SK-N-SH (cell line): Measurements from ENCODE around the gene ADAM33. TPM values are rescaled to one million over a fixed set of nuclear protein-coding genes. Genes with fewer than 3 reads are reported as not detected.

Experiments
- CTCF ChIA-PET: fragments of 300-600, 350-600 bp; formaldehyde crosslinking; extraction: SDS; loops from one replicate; lab custom pipeline; 2021; lab: Yijun Ruan, JAX
- POLR2A ChIA-PET: fragments of 350-600 bp; sonication (Branson Sonifier 250); formaldehyde crosslinking; extraction: SDS; loops from one replicate; lab custom pipeline; 2020; ENCODE audit warnings: antibody characterized with exemption, inconsistent platforms; lab: Yijun Ruan, JAX
- DNase-seq: peaks from one replicate; pipeline ENCODE4 v3.0.0; 2012
- H2AFZ ChIP-seq: fragments of 200-600 bp; sonication (generic); 2 replicates; pipeline ENCODE4 v1.8.1; 2016; ENCODE audit warnings: antibody characterized with exemption, mild to moderate bottlenecking, low read depth
- H3F3A ChIP-seq: fragments of 200-600 bp; sonication (generic); replicated peaks from 2 replicates; pipeline ENCODE3; 2016; ENCODE audit warnings: antibody characterized with exemption, mild to moderate bottlenecking; ENCODE audit not compliant: insufficient read depth
- H3K27ac ChIP-seq, 2 experiments: fragments of 200-500 bp in 1 of 2; fragments of 200-600 bp in 1 of 2; sonication (Bioruptor generic) in 1 of 2; sonication (generic), shearing (Covaris generic) in 1 of 2; 2 replicates each; pipeline versions ENCODE4 v1.5.1 to v1.6.1; 2014 to 2016; ENCODE audit warnings: low read depth in 2 of 2, inconsistent platforms in 1 of 2, low read length in 1 of 2, mild to moderate bottlenecking in 1 of 2, mixed read lengths in 1 of 2
- H3K27me3 ChIP-seq: fragments of 200-600 bp; sonication (generic), shearing (Covaris generic); 2 replicates; pipeline ENCODE4 v1.6.1; 2016; ENCODE audit warnings: mixed run types; ENCODE audit not compliant: insufficient read depth
- H3K36me3 ChIP-seq, 2 experiments: fragments of 200-500 bp in 1 of 2; fragments of 200-600 bp in 1 of 2; sonication (Bioruptor generic) in 1 of 2; sonication (generic) in 1 of 2; replicated peaks in 1 of 2; 2 replicates each; pipeline versions ENCODE3 to v1.5.1; 2014 to 2016; ENCODE audit warnings: low read length in 1 of 2, mild to moderate bottlenecking in 1 of 2; ENCODE audit not compliant: insufficient read depth in 2 of 2, control insufficient read depth in 1 of 2
- H3K4me1 ChIP-seq, 2 experiments: fragments of 200-500 bp in 1 of 2; fragments of 200-600 bp in 1 of 2; sonication (Bioruptor generic) in 1 of 2; sonication (generic), shearing (Covaris generic) in 1 of 2; 2 replicates each; pipeline versions ENCODE4 v1.5.1 to v1.6.1; 2014 to 2016; ENCODE audit warnings: low read depth in 1 of 2, low read length in 1 of 2, mixed run types in 1 of 2; ENCODE audit not compliant: insufficient read depth in 2 of 2, control insufficient read depth in 1 of 2
- H3K4me2 ChIP-seq: fragments of 200-600 bp; sonication (generic), shearing (Covaris generic); 2 replicates; pipeline ENCODE4 v1.6.1; 2017; ENCODE audit warnings: mixed run types
- H3K4me3 ChIP-seq, 2 experiments: fragments of 200-500 bp in 1 of 2; fragments of 200-600 bp in 1 of 2; sonication (Bioruptor generic) in 1 of 2; sonication (generic), shearing (Covaris generic) in 1 of 2; 2 replicates each; pipeline versions ENCODE4 v1.5.1 to v1.8.1; 2014 to 2016; ENCODE audit warnings: low read depth in 2 of 2, inconsistent platforms in 1 of 2, low read length in 1 of 2, mild to moderate bottlenecking in 1 of 2, mixed read lengths in 1 of 2, moderate library complexity in 1 of 2
- H3K79me2 ChIP-seq: fragments of 200-600 bp; sonication (generic); 2 replicates; pipeline ENCODE4 v1.8.1; 2017; ENCODE audit warnings: mild to moderate bottlenecking; ENCODE audit not compliant: insufficient read depth
- H3K9ac ChIP-seq: fragments of 200-600 bp; sonication (generic); 2 replicates; pipeline ENCODE4 v1.6.1; 2017; ENCODE audit warnings: mixed run types
- H3K9me2 ChIP-seq: fragments of 200-600 bp; sonication (generic); 2 replicates; pipeline ENCODE4 v1.6.1; 2017; ENCODE audit warnings: mixed run types
- H3K9me3 ChIP-seq: fragments of 200-600 bp; sonication (generic); 2 replicates; pipeline ENCODE4 v1.6.1; 2017; ENCODE audit warnings: mixed run types, mild to moderate bottlenecking, moderate library complexity
- H4K20me1 ChIP-seq: fragments of 200-600 bp; sonication (generic); 2 replicates; pipeline ENCODE4 v1.6.1; 2017; ENCODE audit warnings: mild to moderate bottlenecking, mixed run types; ENCODE audit not compliant: insufficient read depth
- CHD2 ChIP-seq: fragments of 150-350 bp; IDR thresholded peaks from 2 replicates; pipeline ENCODE4 v1.6.1; 2018; ENCODE audit warnings: low read length; ENCODE audit not compliant: partially characterized antibody
- EP300 ChIP-seq, 2 experiments: IDR thresholded peaks; 2 replicates each; pipeline versions ENCODE4 v1.4.0 to v1.6.1; 2012; ENCODE audit warnings: borderline replicate concordance in 1 of 2, low read depth in 1 of 2, low read length in 1 of 2
- EZH2phosphoT487 ChIP-seq: fragments of 200-600 bp; sonication (generic); IDR thresholded peaks from 2 replicates; pipeline ENCODE4 v1.6.1; 2017; ENCODE audit warnings: low read depth, mixed run types, mild to moderate bottlenecking, antibody characterized with exemption, moderate library complexity, borderline replicate concordance
- GABPA ChIP-seq: IDR thresholded peaks from 2 replicates; pipeline ENCODE4 v1.4.0; 2012; ENCODE audit warnings: low read depth, mild to moderate bottlenecking
- JUND ChIP-seq: IDR thresholded peaks from 2 replicates; pipeline ENCODE4 v1.4.0; 2012
- MEF2A ChIP-seq: IDR thresholded peaks from 2 replicates; pipeline ENCODE4 v1.4.0; 2012; ENCODE audit warnings: low read depth, borderline replicate concordance
- MXI1 ChIP-seq: IDR thresholded peaks from 2 replicates; pipeline ENCODE4 v1.6.1; 2012; ENCODE audit warnings: mild to moderate bottlenecking, low read depth, low read length, improper control_type of control experiment
- NFIC ChIP-seq: IDR thresholded peaks from 2 replicates; pipeline ENCODE4 v1.4.0; 2012; ENCODE audit warnings: borderline replicate concordance
- POLR2AphosphoS5 ChIP-seq: IDR thresholded peaks from 2 replicates; pipeline ENCODE4 v1.6.1; 2012; ENCODE audit warnings: low read depth, low read length
- RAD21 ChIP-seq: IDR thresholded peaks from 2 replicates; pipeline ENCODE4 v1.6.1; 2012; ENCODE audit warnings: mild to moderate bottlenecking, low read length
- SMC3 ChIP-seq: IDR thresholded peaks from 2 replicates; pipeline ENCODE4 v1.6.1; 2012; ENCODE audit warnings: low read depth, low read length, improper control_type of control experiment
- TAF1 ChIP-seq: IDR thresholded peaks from 2 replicates; pipeline ENCODE4 v1.6.1; 2012; ENCODE audit warnings: low read depth, mild to moderate bottlenecking, low read length, moderate library complexity, borderline replicate concordance
- TCF12 ChIP-seq: IDR thresholded peaks from 2 replicates; pipeline ENCODE4 v1.4.0; 2012
- WGBS: methylation state at CpG from one replicate; pipeline ENCODE4 v1.1.6; 2017; ENCODE audit warnings: low lambda C conversion rate; 5-methylcytosine and 5-hydroxymethylcytosine counted together
- polyA plus RNA-seq, 3 experiments: library from polyadenylated mRNA; depleted of rRNA; stranded (reverse); fragments of >200 nt; gene quantifications; 2 replicates each; pipeline ENCODE4 v1.2.3, GENCODE V29; 2012
- TF ChIP-seq, protein P1 (sequence below): fragments of 200-600 bp; sonication (generic); IDR thresholded peaks from 2 replicates; pipeline ENCODE4 v1.6.1; 2017; ENCODE audit warnings: antibody characterized with exemption, mild to moderate bottlenecking, moderate library complexity
- TF ChIP-seq, protein P2 (sequence below): IDR thresholded peaks from 2 replicates; pipeline ENCODE4 v1.6.1; 2012; ENCODE audit warnings: mild to moderate bottlenecking, low read depth, low read length, moderate library complexity
- TF ChIP-seq, protein P3 (sequence below): fragments of 150-350 bp; IDR thresholded peaks from 2 replicates; pipeline ENCODE4 v1.6.1; 2017; ENCODE audit warnings: antibody characterized with exemption, low read length, low read depth, borderline replicate concordance
- TF ChIP-seq, protein P4 (sequence below): IDR thresholded peaks from 2 replicates; pipeline ENCODE4 v1.4.0; 2012; ENCODE audit warnings: low read depth, borderline replicate concordance

The ADAM33 gene
- polyA plus RNA-seq, 1 of the 3 experiments (the other 2 are of a cell fraction) = 4.8 TPM

DNA sequence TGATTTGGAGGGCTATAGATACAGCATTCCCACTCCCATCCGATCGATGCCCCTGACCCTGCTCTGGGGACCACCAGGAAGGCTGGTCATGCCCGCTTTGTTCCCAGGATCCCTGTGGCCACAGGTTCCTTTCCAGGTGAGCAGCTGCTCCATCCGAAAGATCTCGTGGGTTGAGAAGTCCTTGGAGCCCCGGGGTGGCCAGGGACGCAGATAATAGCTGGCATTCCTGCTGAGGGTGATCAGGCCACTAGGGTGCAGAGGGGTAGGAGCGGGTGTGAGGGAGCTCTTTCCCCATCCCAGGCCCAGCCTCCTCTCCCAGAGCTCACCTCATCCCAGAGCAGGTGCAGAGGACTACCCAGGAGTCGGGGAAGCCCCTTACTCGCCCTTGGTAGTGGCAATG, 7.4 kb downstream of the ADAM33 start:
- no peak overlapping the region for H3K27ac ChIP-seq
- no peak for DNase-seq
- no peaks in the 10 kb centered on the region for H3K36me3 ChIP-seq

DNA sequence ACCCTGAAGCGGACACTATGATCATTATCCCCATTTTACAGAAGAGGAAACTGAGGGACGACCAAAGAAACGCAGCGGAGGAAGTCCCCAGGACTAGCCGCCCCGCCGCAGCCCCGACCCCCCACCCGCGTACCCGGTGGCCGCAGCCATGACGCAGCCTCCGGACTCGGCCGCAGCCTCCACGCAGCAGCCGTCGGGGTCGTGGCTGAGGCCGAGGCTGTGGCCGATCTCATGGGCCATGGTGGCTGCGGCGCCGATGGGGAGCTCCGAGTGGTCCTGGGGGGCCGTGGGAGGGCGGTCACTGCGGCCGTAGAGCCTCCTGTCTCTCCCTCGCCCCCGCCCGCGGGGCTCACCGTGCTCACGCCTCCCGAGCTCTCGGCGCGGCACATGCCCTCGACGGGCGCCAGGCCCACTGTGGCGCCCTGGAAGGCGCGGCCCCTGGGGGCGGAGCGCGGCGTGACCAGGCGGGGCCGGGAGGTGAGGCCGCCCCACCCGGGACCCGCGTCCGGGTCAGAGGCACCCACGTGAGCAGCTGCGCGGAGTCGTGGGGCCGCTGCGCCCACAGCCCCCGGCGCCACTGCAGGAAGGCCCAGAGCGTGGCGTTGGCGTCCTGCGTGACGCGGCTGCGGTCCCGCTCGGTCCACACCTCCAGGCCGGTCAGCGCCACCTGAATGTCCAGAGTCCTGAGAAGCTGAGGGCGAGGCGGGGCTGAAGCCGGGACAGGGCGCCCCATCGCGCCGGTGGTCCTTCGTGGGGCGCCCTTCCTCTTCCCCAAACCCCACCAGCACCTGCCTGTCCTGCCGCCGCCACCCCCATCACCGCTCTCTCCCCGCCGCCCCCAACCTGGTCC, 8.4 kb downstream of the ADAM33 start:
- Histone ChIP-seq H3K27ac (no peak overlapping the region), H3K4me3 (no peak overlapping the region), H3K9me3 (no peaks in the 10 kb centered on the region), H3K9me2 (no peaks in the 10 kb centered on the region), H3F3A (peaks cover 3% of the 10 kb centered on the region), H2AFZ (no peak overlapping the region), H3K79me2 (no peaks in the 10 kb centered on the region), H3K4me1 (peaks cover 3 to 12% of the 10 kb centered on the region in 2 experiments; a peak in 2 of 4 replicates), H3K27me3 (peaks cover 49% of the 10 kb centered on the region), H3K9ac (no peak overlapping the region), H3K36me3 (no peaks in the 10 kb centered on the region), H4K20me1 (no peaks in the 10 kb centered on the region), H3K4me2 (no peak overlapping the region)
- no peak for DNase-seq
- CTCF ChIA-PET = interaction anchor here (1.0 to 18.7 kb wide), 15 partner anchors 10 to 182 kb away, joined by 3 to 301 read pairs (median 4); partner anchors contain the start of genes ADISSP, AP5S1, CENPB and GFRA4
- 44% methylated on average over 28 of the region's 90 CpGs for WGBS
- POLR2A ChIA-PET = interaction anchor here (0.6 kb wide), 1 partner anchor 628 kb away, joined by 3 read pairs; no protein-coding TSS in a partner anchor
- TF ChIP-seq NFIC (no peak), MXI1 (no peak), SMC3 (no peak), TCF12 (no peak), CHD2 (no peak), MEF2A (no peak), TAF1 (no peak), JUND (no peak), GABPA (no peak), RAD21 (no peak)
- TF ChIP-seq, protein P1, sequence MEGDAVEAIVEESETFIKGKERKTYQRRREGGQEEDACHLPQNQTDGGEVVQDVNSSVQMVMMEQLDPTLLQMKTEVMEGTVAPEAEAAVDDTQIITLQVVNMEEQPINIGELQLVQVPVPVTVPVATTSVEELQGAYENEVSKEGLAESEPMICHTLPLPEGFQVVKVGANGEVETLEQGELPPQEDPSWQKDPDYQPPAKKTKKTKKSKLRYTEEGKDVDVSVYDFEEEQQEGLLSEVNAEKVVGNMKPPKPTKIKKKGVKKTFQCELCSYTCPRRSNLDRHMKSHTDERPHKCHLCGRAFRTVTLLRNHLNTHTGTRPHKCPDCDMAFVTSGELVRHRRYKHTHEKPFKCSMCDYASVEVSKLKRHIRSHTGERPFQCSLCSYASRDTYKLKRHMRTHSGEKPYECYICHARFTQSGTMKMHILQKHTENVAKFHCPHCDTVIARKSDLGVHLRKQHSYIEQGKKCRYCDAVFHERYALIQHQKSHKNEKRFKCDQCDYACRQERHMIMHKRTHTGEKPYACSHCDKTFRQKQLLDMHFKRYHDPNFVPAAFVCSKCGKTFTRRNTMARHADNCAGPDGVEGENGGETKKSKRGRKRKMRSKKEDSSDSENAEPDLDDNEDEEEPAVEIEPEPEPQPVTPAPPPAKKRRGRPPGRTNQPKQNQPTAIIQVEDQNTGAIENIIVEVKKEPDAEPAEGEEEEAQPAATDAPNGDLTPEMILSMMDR = no peak
- TF ChIP-seq, protein P2, sequence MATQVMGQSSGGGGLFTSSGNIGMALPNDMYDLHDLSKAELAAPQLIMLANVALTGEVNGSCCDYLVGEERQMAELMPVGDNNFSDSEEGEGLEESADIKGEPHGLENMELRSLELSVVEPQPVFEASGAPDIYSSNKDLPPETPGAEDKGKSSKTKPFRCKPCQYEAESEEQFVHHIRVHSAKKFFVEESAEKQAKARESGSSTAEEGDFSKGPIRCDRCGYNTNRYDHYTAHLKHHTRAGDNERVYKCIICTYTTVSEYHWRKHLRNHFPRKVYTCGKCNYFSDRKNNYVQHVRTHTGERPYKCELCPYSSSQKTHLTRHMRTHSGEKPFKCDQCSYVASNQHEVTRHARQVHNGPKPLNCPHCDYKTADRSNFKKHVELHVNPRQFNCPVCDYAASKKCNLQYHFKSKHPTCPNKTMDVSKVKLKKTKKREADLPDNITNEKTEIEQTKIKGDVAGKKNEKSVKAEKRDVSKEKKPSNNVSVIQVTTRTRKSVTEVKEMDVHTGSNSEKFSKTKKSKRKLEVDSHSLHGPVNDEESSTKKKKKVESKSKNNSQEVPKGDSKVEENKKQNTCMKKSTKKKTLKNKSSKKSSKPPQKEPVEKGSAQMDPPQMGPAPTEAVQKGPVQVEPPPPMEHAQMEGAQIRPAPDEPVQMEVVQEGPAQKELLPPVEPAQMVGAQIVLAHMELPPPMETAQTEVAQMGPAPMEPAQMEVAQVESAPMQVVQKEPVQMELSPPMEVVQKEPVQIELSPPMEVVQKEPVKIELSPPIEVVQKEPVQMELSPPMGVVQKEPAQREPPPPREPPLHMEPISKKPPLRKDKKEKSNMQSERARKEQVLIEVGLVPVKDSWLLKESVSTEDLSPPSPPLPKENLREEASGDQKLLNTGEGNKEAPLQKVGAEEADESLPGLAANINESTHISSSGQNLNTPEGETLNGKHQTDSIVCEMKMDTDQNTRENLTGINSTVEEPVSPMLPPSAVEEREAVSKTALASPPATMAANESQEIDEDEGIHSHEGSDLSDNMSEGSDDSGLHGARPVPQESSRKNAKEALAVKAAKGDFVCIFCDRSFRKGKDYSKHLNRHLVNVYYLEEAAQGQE = no peak
- TF ChIP-seq, protein P3, sequence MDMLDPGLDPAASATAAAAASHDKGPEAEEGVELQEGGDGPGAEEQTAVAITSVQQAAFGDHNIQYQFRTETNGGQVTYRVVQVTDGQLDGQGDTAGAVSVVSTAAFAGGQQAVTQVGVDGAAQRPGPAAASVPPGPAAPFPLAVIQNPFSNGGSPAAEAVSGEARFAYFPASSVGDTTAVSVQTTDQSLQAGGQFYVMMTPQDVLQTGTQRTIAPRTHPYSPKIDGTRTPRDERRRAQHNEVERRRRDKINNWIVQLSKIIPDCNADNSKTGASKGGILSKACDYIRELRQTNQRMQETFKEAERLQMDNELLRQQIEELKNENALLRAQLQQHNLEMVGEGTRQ = no peak

More for the DNA sequence above, 7.4 kb downstream of the ADAM33 start:
- H3K4me2 ChIP-seq = no peak overlapping the region
- CTCF ChIA-PET = interaction anchor here (0.7 to 18.7 kb wide), 17 partner anchors 11 to 329 kb away, joined by 3 to 301 read pairs (median 5); partner anchors contain the start of genes ADISSP, AP5S1, CENPB and GFRA4
- H3K79me2 ChIP-seq = no peaks in the 10 kb centered on the region
- POLR2A ChIA-PET = no interaction called here
- H3K27me3 ChIP-seq = peaks cover 49% of the 10 kb centered on the region
- TF ChIP-seq, protein P4, sequence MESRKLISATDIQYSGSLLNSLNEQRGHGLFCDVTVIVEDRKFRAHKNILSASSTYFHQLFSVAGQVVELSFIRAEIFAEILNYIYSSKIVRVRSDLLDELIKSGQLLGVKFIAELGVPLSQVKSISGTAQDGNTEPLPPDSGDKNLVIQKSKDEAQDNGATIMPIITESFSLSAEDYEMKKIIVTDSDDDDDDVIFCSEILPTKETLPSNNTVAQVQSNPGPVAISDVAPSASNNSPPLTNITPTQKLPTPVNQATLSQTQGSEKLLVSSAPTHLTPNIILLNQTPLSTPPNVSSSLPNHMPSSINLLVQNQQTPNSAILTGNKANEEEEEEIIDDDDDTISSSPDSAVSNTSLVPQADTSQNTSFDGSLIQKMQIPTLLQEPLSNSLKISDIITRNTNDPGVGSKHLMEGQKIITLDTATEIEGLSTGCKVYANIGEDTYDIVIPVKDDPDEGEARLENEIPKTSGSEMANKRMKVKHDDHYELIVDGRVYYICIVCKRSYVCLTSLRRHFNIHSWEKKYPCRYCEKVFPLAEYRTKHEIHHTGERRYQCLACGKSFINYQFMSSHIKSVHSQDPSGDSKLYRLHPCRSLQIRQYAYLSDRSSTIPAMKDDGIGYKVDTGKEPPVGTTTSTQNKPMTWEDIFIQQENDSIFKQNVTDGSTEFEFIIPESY = no peak
- TF ChIP-seq CHD2 = no peak
- no peak for TF ChIP-seq EZH2phosphoT487
- TF ChIP-seq MXI1 = no peak
- no peak for TF ChIP-seq TCF12
- TF ChIP-seq EP300 (IDR thresholded peaks at IDR 0.05; ENCODE audit: borderline replicate concordance in 1 of 2, low read depth in 1 of 2, low read length in 1 of 2) = no peak
- no peak for TF ChIP-seq SMC3
- no peak for TF ChIP-seq POLR2AphosphoS5
- no peaks in the 10 kb centered on the region for H3K9me2 ChIP-seq
- H3K9me3 ChIP-seq = no peaks in the 10 kb centered on the region
- H3K4me1 ChIP-seq = peaks cover 10 to 12% of the 10 kb centered on the region in 2 experiments; a peak in 2 of 4 replicates
- WGBS = 38% methylated on average over 7 of the region's 10 CpGs
- H4K20me1 ChIP-seq = no peaks in the 10 kb centered on the region
- no peak overlapping the region for H3K9ac ChIP-seq
- peaks cover 3% of the 10 kb centered on the region for H3F3A ChIP-seq
- H3K4me3 ChIP-seq = no peak overlapping the region
- no peak overlapping the region for H2AFZ ChIP-seq
